DMS114 treated with DMSO at 0.1 percent for 48 hours (cell line): Measurements from ENCODE around the gene TSPAN7.

Experiments used
- DNase-seq: peaks from one replicate; lab custom pipeline; 2025; ENCODE audit not compliant: unreplicated experiment; lab: John Stamatoyannopoulos, UW

TSPAN7 gene

GRCh38 chrX:38594434-38594833 lies 33.1 kb downstream of the TSPAN7 start:
- no peak for DNase-seq

- DNase-seq, result no peak
Measured at GRCh38 chrX:38595801-38596200, 34.5 kb downstream of the TSPAN7 start.

- no peak for DNase-seq
Measured at GRCh38 chrX:38596939-38597338, 35.6 kb downstream of the TSPAN7 start.

- DNase-seq, result no peak
Measured at GRCh38 chrX:38599796-38600755, 38.7 kb downstream of the TSPAN7 start.

GRCh38 chrX:38601866-38602265 lies 40.5 kb downstream of the TSPAN7 start:
- DNase-seq, result no peak

- no peak for DNase-seq
Measured at GRCh38 chrX:38606821-38607220, 45.5 kb downstream of the TSPAN7 start.

GRCh38 chrX:38607976-38608375 lies 46.6 kb downstream of the TSPAN7 start:
- no peak for DNase-seq

- no peak for DNase-seq
Measured at GRCh38 chrX:38610849-38611248, 49.5 kb downstream of the TSPAN7 start.

GRCh38 chrX:38612281-38612680 lies 50.9 kb downstream of the TSPAN7 start:
- no peak for DNase-seq

- no peak for DNase-seq
Measured at GRCh38 chrX:38614485-38614884, 53.1 kb downstream of the TSPAN7 start.

GRCh38 chrX:38616904-38617303 lies 55.6 kb downstream of the TSPAN7 start:
- no peak for DNase-seq

- no peak for DNase-seq
Measured at GRCh38 chrX:38618180-38618579, 56.8 kb downstream of the TSPAN7 start.

GRCh38 chrX:38620623-38621022 lies 59.3 kb downstream of the TSPAN7 start:
- no peak for DNase-seq

GRCh38 chrX:38626296-38626695 lies 65.0 kb downstream of the TSPAN7 start:
- DNase-seq, result no peak

GRCh38 chrX:38627683-38628082 lies 66.3 kb downstream of the TSPAN7 start:
- DNase-seq, result peak; percentile 5

GRCh38 chrX:38628587-38628986 lies 67.2 kb downstream of the TSPAN7 start:
- DNase-seq, result no peak

GRCh38 chrX:38632516-38632915 lies 71.2 kb downstream of the TSPAN7 start:
- DNase-seq, result no peak

- DNase-seq, result no peak
Measured at GRCh38 chrX:38634665-38635064, 73.3 kb downstream of the TSPAN7 start.

GRCh38 chrX:38636949-38637819 lies 75.8 kb downstream of the TSPAN7 start:
- no peak for DNase-seq

GRCh38 chrX:38638952-38639529 lies 77.7 kb downstream of the TSPAN7 start:
- DNase-seq, result no peak

- DNase-seq, result no peak
Measured at GRCh38 chrX:38639730-38640129, 78.4 kb downstream of the TSPAN7 start.
